Right atrium auricular region (tissue), 2 donors: ENCODE measurements around the gene HECA. TPM values are rescaled to one million over a fixed set of nuclear protein-coding genes. Genes with fewer than 3 reads are reported as not detected.

ENCODE experiments used
- DNase-seq: peaks from one replicate; pipeline ENCODE4 v3.0.0-alpha.2; 2019; ENCODE audit warnings: low spot score
- H3K27ac ChIP-seq, 2 donors: fragments of 200-600 bp; sonication (generic); 1 replicate in 1 of 2; 2 replicates in 1 of 2; pipeline ENCODE4 v1.5.1; 2016 to 2019
- H3K27me3 ChIP-seq, 2 donors: fragments of 200-600 bp; sonication (generic); one replicate each; pipeline versions ENCODE4 v1.5.1 to v1.6.0; 2017 to 2019
- H3K36me3 ChIP-seq: fragments of 200-600 bp; sonication (generic); one replicate; pipeline ENCODE4 v1.5.1; 2016
- H3K4me1 ChIP-seq, 2 donors: fragments of 200-600 bp; sonication (generic); one replicate each; pipeline versions ENCODE4 v1.5.1 to v1.6.0; 2017 to 2019
- H3K4me3 ChIP-seq, 2 donors: fragments of 200-600 bp; sonication (generic); 1 replicate in 1 of 2; 2 replicates in 1 of 2; pipeline ENCODE4 v1.5.1; 2017 to 2019; ENCODE audit warnings: mild to moderate bottlenecking in 1 of 2, moderate library complexity in 1 of 2
- H3K9me3 ChIP-seq, 2 donors: fragments of 200-600 bp; sonication (generic); one replicate each; pipeline ENCODE4 v1.5.1; 2019
- total RNA-seq, 2 donors: library from RNA; depleted of rRNA; stranded (reverse); fragments of >200 nt; gene quantifications; one replicate each; pipeline ENCODE4 v1.1.0, GENCODE V29; 2016
- TF ChIP-seq, protein P1 (sequence below), 2 donors: fragments of 200-600 bp; sonication (generic); IDR thresholded peaks; one replicate each; pipeline ENCODE4 v1.5.1; 2019; ENCODE audit warnings: antibody characterized with exemption in 2 of 2

Gene HECA
- total RNA-seq, 2 donors from 2014 or later: 43.4 to 51.1 TPM

DNA sequence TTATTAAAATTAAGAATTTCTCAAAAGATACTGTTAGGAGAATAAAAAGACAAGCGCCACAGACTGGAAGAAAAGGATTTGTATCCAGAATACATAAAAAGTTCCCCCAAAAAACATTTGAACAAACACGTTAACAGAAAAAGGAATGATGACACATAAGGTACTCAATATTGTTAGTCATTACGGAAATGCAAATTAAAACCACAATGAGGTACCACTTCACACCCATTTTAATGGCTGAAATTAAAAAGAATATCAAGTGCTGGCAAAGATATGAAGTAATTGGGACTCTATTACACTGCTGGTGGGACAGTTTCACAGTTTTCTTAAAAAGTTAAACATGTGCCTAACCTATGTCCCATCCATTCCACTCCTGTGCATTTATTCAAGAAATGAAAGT is 51.4 kb downstream of the HECA start:
- TF ChIP-seq, protein P1, sequence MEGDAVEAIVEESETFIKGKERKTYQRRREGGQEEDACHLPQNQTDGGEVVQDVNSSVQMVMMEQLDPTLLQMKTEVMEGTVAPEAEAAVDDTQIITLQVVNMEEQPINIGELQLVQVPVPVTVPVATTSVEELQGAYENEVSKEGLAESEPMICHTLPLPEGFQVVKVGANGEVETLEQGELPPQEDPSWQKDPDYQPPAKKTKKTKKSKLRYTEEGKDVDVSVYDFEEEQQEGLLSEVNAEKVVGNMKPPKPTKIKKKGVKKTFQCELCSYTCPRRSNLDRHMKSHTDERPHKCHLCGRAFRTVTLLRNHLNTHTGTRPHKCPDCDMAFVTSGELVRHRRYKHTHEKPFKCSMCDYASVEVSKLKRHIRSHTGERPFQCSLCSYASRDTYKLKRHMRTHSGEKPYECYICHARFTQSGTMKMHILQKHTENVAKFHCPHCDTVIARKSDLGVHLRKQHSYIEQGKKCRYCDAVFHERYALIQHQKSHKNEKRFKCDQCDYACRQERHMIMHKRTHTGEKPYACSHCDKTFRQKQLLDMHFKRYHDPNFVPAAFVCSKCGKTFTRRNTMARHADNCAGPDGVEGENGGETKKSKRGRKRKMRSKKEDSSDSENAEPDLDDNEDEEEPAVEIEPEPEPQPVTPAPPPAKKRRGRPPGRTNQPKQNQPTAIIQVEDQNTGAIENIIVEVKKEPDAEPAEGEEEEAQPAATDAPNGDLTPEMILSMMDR (IDR thresholded peaks at IDR 0.05): no peak
- H3K9me3 ChIP-seq: no peaks in the 10 kb centered on the region
- H3K4me3 ChIP-seq: no peak overlapping the region
- no peaks in the 10 kb centered on the region for H3K4me1 ChIP-seq
- no peaks in the 10 kb centered on the region for H3K36me3 ChIP-seq
- no peak for DNase-seq
- no peaks in the 10 kb centered on the region for H3K27me3 ChIP-seq
- H3K27ac ChIP-seq: no peak overlapping the region

DNA sequence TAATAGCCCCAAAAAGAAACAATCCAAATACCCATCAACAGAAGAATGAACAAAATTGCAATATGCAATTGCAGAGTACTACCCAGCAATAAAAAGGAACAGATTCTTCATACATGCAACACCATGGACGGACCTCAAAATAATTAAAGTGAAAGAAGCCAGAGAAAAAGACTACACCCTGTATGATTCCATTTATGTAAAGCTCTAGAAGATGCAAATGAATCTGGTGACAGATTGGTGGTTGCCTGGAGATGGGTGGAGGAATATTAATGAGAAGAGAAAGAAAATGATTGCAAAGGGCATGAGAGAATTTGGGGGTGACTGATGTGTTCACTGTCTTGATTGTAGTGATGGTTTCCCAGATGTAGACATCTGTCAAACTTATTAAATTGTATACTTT is 51.8 kb downstream of the HECA start:
- H3K4me1 ChIP-seq: no peaks in the 10 kb centered on the region
- TF ChIP-seq, protein P1 (IDR thresholded peaks at IDR 0.05): no peak
- no peak overlapping the region for H3K27ac ChIP-seq
- no peaks in the 10 kb centered on the region for H3K27me3 ChIP-seq
- no peak overlapping the region for H3K4me3 ChIP-seq
- no peaks in the 10 kb centered on the region for H3K9me3 ChIP-seq
- no peak for DNase-seq
- no peaks in the 10 kb centered on the region for H3K36me3 ChIP-seq

DNA sequence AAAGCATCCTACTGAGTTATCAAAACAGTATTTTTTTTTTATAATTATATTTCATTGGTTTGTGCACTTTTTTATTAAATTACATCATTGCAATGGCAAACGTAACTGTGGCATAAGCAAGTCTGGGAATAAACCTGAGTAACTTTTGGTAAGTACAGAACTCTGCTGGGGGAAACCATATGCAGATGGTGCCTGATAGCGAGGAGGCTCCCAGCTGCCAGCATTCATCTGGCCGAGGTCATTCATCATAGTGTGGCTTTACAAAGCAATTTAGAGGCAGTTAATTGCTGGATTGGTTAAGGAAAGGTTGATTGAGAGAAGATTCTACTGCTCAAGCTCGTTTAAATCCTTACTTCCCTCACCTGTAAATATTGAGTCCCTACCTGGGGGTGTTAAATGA is 52.6 kb downstream of the HECA start:
- Histone ChIP-seq H3K9me3 (no peaks in the 10 kb centered on the region), H3K27ac (no peak overlapping the region), H3K4me3 (no peak overlapping the region), H3K4me1 (no peaks in the 10 kb centered on the region), H3K36me3 (no peaks in the 10 kb centered on the region), H3K27me3 (no peaks in the 10 kb centered on the region)
- TF ChIP-seq, protein P1 (IDR thresholded peaks at IDR 0.05): no peak
- DNase-seq: no peak

DNA sequence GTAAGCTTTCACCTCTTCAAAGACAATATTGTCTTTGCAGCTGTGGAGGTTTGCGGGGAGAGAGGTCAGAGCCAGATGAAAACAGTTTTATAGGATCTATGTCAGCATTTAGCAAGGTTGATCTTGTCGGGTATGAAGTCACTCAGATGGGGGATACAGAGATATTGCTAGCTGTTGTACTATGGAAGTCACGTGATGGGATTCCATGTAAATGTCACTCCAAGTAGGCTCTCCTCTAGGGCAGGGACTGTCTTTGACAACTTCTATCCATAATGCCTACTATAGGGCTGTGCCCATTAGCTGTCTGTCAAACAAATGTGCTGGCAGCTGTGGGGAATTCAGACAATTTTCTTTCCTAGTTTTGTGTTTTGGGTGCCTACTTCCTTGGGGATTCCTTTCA is 54.8 kb downstream of the HECA start:
- Histone ChIP-seq H3K9me3 (no peaks in the 10 kb centered on the region), H3K27me3 (no peaks in the 10 kb centered on the region), H3K4me3 (no peak overlapping the region), H3K36me3 (no peaks in the 10 kb centered on the region), H3K27ac (no peak overlapping the region), H3K4me1 (no peaks in the 10 kb centered on the region)
- TF ChIP-seq, protein P1 (IDR thresholded peaks at IDR 0.05): no peak
- no peak for DNase-seq

DNA sequence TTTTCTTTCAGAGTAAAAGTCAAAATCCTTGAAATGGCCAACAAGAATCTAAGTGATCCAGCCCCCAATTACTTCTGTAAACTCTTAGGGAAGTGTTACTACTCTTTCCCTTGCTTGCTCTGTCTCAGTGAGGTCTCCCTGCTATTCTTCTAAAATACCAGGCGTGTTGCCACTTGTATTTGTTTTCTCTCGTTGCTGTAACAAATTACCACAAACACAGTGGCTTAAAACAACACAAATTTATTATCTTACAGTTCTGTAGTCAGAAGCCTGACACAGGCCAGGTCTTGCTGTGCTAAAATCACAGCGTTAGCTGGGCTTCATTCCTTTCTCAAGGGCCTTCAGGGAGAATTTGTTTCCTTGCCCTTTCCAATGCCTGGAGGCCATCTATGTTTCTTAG is 59.9 kb downstream of the HECA start:
- TF ChIP-seq, protein P1 (IDR thresholded peaks at IDR 0.05): no peak
- Histone ChIP-seq H3K27ac (no peak overlapping the region), H3K4me3 (no peak overlapping the region)

DNA sequence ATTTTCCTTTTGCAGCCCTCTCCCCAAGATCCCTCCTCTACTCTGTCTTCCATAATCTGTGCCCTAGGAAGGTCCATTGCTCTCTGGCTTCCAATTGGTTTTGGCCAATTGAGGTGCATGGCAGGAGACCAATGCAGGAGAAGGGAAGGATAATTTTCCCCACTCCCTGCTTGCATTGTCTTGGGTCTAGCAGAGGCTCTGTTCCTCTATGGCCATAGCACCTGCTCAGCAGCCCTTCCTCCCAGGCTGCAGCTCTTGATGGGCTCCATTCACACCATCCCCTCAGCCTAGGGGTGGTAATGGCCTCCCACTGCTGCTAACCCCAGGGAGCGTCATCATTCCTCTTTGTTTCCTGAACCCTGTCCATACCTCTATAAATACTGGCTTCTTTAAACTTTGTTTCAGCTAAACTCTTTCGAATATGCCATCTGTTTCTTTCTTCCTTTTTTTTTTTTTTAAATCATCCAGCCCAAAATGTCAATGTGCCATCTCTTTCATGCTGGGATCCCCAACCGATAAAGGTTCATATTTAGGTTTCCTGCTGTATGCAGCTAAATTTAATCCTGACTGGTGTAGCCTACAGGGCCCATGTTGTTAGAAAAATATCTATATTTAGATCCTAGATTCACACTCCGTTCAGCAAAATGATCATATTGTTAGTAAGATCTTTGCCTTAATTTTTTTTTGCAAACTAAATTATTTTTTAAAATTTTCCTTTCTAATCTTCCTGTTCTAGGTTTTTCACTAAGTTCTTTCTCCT is 63.8 kb downstream of the HECA start:
- no peak overlapping the region for H3K4me3 ChIP-seq
- H3K27me3 ChIP-seq: no peaks in the 10 kb centered on the region
- no peaks in the 10 kb centered on the region for H3K4me1 ChIP-seq
- no peaks in the 10 kb centered on the region for H3K9me3 ChIP-seq
- H3K36me3 ChIP-seq: no peaks in the 10 kb centered on the region
- no peak for DNase-seq
- no peak overlapping the region for H3K27ac ChIP-seq
- TF ChIP-seq, protein P1 (IDR thresholded peaks at IDR 0.05): no peak

More for the DNA sequence above, 59.9 kb downstream of the HECA start:
- Histone ChIP-seq H3K27me3 (no peaks in the 10 kb centered on the region), H3K9me3 (no peaks in the 10 kb centered on the region), H3K4me1 (no peaks in the 10 kb centered on the region), H3K36me3 (no peaks in the 10 kb centered on the region)
- DNase-seq: no peak
